Measurements from ENCODE around the gene GRM4.

GRCh38 chr6:34093206-34093605, 52.7 kb downstream of the GRM4 start:
- TF ChIP-seq CTCF (IDR thresholded peaks at IDR 0.05 in 8 of 11, conservative IDR thresholded peaks at IDR 0.05 in 3 of 11) (no peak), POLR2A (IDR thresholded peaks at IDR 0.05) (no peak), POLR2AphosphoS5 (IDR thresholded peaks at IDR 0.05) (no peak)
